T47D (cell line): ENCODE data around the gene KNG1.
A peak's percentile ranks its signal among the peaks of the same experiment; 100 is the strongest.

ENCODE experiments used
- DNase-seq, 2 experiments: peaks; one replicate each; pipeline versions ENCODE4 v3.0.0 to v3.0.0-alpha.2; 2011 to 2012; ENCODE audit warnings: low read depth in 1 of 2, low spot score in 1 of 2
- JUND ChIP-seq: IDR thresholded peaks from 2 replicates; pipeline ENCODE4 v1.6.1; 2012; ENCODE audit warnings: low read depth
- in situ Hi-C: cut with HindIII; loops from 2 replicates; pipeline ENCODE4 v1.10.0; 2016; ENCODE audit warnings: low sequenced_read_pairs, low pct_unique_long_range_greater_than_20kb

KNG1 gene

GRCh38 chr3:186724911-186725310 is 7.8 kb downstream of the KNG1 start:
- DNase-seq = no peak
- no peak for TF ChIP-seq JUND
- in situ Hi-C loops = no loop called here

- TF ChIP-seq JUND = no peak
- in situ Hi-C loops = no loop called here
- no peak for DNase-seq
These were observed 15.1 kb downstream of the KNG1 start for GRCh38 chr3:186732169-186732766.

GRCh38 chr3:186742618-186743380 is 25.6 kb downstream of the KNG1 start:
- no peak for TF ChIP-seq JUND
- DNase-seq = no peak
- in situ Hi-C loops = no loop called here

- in situ Hi-C loops = no loop called here
- no peak for DNase-seq
- TF ChIP-seq JUND = no peak
These were observed 26.5 kb downstream of the KNG1 start for GRCh38 chr3:186743666-186744065.

GRCh38 chr3:186746008-186746407 is 28.8 kb downstream of the KNG1 start:
- DNase-seq = peak in 1 of 2 experiments; percentile 78

GRCh38 chr3:186750316-186750715 is 33.2 kb downstream of the KNG1 start:
- in situ Hi-C loops = no loop called here
- DNase-seq = no peak
- no peak for TF ChIP-seq JUND

More at GRCh38 chr3:186746008-186746407, 28.8 kb downstream of the KNG1 start:
- in situ Hi-C loops = no loop called here
- no peak for TF ChIP-seq JUND

- DNase-seq = no peak
- TF ChIP-seq JUND = no peak
- in situ Hi-C loops = no loop called here
These were observed 34.3 kb downstream of the KNG1 start for GRCh38 chr3:186751480-186751879.

GRCh38 chr3:186754006-186754405 is 36.8 kb downstream of the KNG1 start:
- DNase-seq = no peak
- in situ Hi-C loops = no loop called here
- no peak for TF ChIP-seq JUND

GRCh38 chr3:186754871-186755270 is 37.7 kb downstream of the KNG1 start:
- in situ Hi-C loops = no loop called here
- DNase-seq = no peak
- TF ChIP-seq JUND = no peak

GRCh38 chr3:186757214-186757613 is 40.1 kb downstream of the KNG1 start:
- in situ Hi-C loops = no loop called here
- TF ChIP-seq JUND = no peak
- no peak for DNase-seq

GRCh38 chr3:186757686-186758220 is 40.6 kb downstream of the KNG1 start:
- TF ChIP-seq JUND = no peak
- in situ Hi-C loops = no loop called here
- no peak for DNase-seq

GRCh38 chr3:186759231-186759930 is 42.2 kb downstream of the KNG1 start:
- in situ Hi-C loops = no loop called here
- TF ChIP-seq JUND = no peak
- DNase-seq = no peak
